GM18505 (cell line): ENCODE results near the gene INPP4B.

Experiments
- ATAC-seq: cut with Tn5 transposase; IDR thresholded peaks from one replicate; pipeline ENCODE4 v1.9.1; 2021; ENCODE audit not compliant: unreplicated experiment
- POLR2A ChIP-seq: IDR thresholded peaks from 4 replicates; pipeline ENCODE4 v1.6.1; 2011; ENCODE audit warnings: borderline replicate concordance; ENCODE audit not compliant: insufficient read depth, insufficient read length; ENCODE audit errors: extremely low read depth

Gene INPP4B

GRCh38 chr4:142345924-142346323 lies 500.2 kb downstream of the INPP4B start:
- TF ChIP-seq POLR2A, result no peak
- ATAC-seq, result no peak

- TF ChIP-seq POLR2A, result no peak
- ATAC-seq, result no peak
Measured at GRCh38 chr4:142341268-142341667, 504.8 kb downstream of the INPP4B start.

GRCh38 chr4:142339053-142339452 lies 507.0 kb downstream of the INPP4B start:
- no peak for TF ChIP-seq POLR2A
- no peak for ATAC-seq

GRCh38 chr4:142336251-142336934 lies 509.7 kb downstream of the INPP4B start:
- ATAC-seq, result no peak

GRCh38 chr4:142334931-142335330 lies 511.2 kb downstream of the INPP4B start:
- no peak for TF ChIP-seq POLR2A
- no peak for ATAC-seq

More at GRCh38 chr4:142336251-142336934, 509.7 kb downstream of the INPP4B start:
- no peak for TF ChIP-seq POLR2A

- no peak for ATAC-seq
- TF ChIP-seq POLR2A, result no peak
Measured at GRCh38 chr4:142331646-142332045, 514.5 kb downstream of the INPP4B start.

- ATAC-seq, result no peak
- TF ChIP-seq POLR2A, result no peak
Measured at GRCh38 chr4:142331132-142331531, 515.0 kb downstream of the INPP4B start.

- TF ChIP-seq POLR2A, result no peak
- no peak for ATAC-seq
Measured at GRCh38 chr4:142330311-142330710, 515.8 kb downstream of the INPP4B start.

- no peak for ATAC-seq
- no peak for TF ChIP-seq POLR2A
Measured at GRCh38 chr4:142329313-142329712, 516.8 kb downstream of the INPP4B start.

GRCh38 chr4:142326181-142326580 lies 519.9 kb downstream of the INPP4B start:
- no peak for TF ChIP-seq POLR2A

GRCh38 chr4:142324572-142324971 lies 521.5 kb downstream of the INPP4B start:
- no peak for ATAC-seq
- no peak for TF ChIP-seq POLR2A

More at GRCh38 chr4:142326181-142326580, 519.9 kb downstream of the INPP4B start:
- ATAC-seq, result no peak

GRCh38 chr4:142322996-142323395 lies 523.1 kb downstream of the INPP4B start:
- no peak for TF ChIP-seq POLR2A
- no peak for ATAC-seq

GRCh38 chr4:142318280-142318679 lies 527.8 kb downstream of the INPP4B start:
- no peak for TF ChIP-seq POLR2A
- no peak for ATAC-seq

- TF ChIP-seq POLR2A, result no peak
- ATAC-seq, result no peak
Measured at GRCh38 chr4:142316913-142317312, 529.2 kb downstream of the INPP4B start.
